ENCODE results near the gene DDRGK1. TPM values are rescaled to one million over a fixed set of nuclear protein-coding genes. Genes with fewer than 3 reads are reported as not detected.

Gene DDRGK1
- total RNA-seq, 1 donor from 2014 or later = 53.1 TPM

DNA sequence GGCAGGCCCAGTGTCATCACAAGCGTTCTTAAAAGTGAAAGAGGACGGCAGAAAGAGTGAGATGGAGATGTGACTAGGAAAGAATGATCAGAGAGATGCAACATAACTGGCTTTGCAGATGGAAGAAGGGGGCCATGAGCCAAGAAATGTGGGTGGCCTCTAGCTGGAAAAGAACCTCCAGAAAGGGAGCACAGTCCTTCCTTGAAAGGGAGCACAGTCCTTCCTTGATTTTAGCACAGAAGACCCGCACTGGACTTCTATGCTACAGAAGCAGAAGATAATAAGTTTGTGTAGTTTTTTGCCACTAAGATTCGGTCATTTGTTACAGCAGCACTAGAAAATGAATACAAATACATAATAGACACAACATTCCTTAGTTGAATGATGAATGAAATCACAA, 24.2 kb downstream of the DDRGK1 start:
- no peak for DNase-seq

- no peak for DNase-seq
Measured at GRCh38 chr20:3177746-3178485, 26.6 kb downstream of the DDRGK1 start.

DNA sequence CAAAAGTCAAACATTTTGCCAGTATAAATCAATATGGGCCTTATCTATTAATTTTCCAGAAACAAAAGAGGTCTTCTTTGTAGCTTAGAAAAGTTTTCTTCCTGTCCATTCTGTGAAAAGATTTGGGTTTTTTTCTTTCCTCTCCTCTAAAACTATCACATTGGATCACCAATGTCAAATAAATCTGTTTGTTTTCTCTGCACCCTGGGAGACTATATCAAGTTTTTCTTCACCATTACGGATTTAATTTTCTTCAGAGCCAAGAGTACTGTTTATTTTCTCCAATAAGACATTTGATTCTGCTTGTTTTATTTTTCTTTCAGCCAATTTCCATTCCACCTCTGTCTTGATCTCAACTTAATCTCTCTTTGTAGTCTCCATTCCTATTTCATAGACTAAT, 29.2 kb downstream of the DDRGK1 start:
- no peak for DNase-seq

DNA sequence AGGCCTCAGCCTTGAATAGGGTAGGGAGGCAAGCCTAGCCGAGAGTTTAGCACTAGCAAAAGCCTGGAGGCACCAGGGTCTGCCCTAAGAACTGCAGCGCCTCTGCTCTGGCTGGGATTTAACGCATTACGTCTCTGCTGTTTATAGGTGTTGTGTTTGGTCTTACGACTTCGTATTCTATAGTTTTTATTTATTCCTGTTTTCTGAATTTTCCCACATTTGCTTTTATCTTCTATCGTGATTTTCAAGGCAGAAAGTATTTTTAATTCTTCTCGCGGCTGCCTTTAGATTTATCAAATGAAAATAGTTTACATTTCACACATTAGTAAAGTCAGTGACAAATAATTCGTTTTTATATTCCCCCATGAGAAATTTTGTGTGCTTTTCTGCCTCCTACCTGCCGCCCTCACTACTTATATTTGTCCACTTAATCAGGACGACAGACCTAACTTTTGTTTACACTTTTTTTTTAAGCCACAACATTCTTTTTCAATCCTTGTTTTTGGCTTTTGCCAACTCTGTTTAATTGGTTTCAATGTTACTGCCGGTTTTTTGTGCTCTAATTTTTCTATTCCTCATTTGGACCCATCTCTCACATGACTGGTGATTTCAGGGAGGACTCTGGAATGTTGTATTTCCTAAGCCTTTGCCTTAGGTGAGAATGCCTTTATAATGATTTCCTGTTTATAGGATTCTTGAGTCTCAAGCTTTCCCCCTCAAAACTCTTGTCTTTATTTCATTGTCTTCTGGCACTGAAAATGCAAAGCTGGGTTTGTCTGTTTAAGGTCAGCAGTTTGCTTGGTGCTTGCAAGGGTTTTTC, 29.8 kb downstream of the DDRGK1 start:
- peak; percentile 35 for DNase-seq

GRCh38 chr20:3173610-3174441, 30.7 kb downstream of the DDRGK1 start:
- DNase-seq = peak; percentile 85

- peak; percentile 61 for DNase-seq
Measured at GRCh38 chr20:3172933-3173609, 31.4 kb downstream of the DDRGK1 start, which contains the start of gene LZTS3. Gene LZTS3, minus strand, starts transcription at chr20:3173549. Its CDS starts 6,386 bp downstream, at chr20:3167163.

DNA sequence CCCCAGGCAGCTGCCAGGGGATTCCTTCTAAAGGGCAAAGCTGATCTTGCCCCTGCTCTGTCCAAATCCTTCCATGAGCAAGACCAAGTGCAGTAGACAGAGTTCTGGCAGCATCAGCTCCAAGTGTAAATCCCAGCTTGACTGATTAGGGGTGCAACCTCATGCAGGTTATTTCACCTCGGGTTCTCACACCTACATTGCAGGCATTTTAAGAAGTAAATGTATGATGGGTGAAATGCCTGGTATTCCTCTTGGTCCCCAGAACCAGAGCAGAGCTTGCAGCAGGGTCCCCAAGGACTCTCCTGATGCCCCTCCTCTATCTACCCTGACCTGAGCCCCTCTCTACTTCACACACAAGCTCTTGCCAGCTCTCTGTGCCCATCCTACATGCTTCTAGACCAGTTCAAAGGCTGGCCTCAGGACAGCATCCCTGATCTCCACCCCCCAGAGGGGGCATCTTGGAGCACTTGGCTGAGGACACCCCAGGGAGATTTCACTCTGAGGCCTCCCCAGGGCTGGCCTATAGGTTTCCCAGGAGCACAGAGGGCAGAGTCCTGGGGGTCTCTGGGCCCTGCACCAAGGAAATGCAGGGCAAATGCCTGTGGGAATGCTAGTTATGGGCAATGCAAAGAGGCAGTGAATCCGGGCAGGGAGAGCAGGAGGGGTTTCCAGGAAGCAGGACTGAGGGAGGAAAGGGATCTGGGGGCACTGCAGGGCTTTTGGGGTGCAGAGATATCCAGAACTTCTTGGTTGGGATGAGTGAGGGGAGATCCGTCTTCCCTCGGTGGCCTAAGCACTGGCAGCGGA, 32.2 kb downstream of the DDRGK1 start:
- no peak for DNase-seq

- no peak for DNase-seq
Measured at GRCh38 chr20:3171391-3172125, 32.9 kb downstream of the DDRGK1 start.

DNA sequence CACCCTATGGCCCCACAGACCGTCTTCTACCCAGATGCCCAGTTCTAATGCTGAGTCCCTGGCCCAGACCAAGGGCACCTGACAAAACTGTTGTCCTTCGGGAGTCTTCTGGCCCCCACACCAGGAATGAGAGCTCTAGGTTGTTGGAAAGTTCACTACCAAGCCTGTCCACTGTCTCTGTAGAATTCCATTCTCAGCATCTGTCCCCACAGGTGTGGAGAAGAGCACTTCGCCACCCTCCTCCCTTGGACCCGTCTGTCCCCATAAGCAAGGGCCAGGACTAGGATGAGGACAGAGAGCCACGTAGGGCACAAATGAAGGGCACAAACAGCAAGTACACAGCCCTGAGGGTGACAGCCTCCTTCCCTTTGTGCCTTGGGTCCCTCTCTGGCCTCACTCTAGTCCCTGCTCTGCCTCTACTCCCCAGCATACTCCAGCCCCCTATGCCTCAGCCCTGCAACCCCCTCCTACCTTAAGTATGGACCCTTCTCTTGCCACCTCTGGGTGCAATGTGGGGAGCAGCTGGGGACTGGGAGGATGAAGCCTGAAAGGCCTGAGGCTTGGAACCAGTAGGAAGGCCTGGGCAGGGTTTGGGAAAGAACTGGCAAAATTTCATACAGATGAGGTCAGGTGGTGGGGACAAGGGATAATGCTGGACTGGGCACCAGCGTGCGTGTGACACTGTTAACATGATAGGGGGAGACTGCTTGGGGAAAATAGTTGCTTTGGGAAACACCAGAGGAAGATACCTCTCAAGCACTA, 35.5 kb downstream of the DDRGK1 start:
- DNase-seq = no peak

GRCh38 chr20:3168079-3168828, 36.2 kb downstream of the DDRGK1 start:
- DNase-seq = no peak

- no peak for DNase-seq
Measured at GRCh38 chr20:3167738-3168078, 36.8 kb downstream of the DDRGK1 start.

DNA sequence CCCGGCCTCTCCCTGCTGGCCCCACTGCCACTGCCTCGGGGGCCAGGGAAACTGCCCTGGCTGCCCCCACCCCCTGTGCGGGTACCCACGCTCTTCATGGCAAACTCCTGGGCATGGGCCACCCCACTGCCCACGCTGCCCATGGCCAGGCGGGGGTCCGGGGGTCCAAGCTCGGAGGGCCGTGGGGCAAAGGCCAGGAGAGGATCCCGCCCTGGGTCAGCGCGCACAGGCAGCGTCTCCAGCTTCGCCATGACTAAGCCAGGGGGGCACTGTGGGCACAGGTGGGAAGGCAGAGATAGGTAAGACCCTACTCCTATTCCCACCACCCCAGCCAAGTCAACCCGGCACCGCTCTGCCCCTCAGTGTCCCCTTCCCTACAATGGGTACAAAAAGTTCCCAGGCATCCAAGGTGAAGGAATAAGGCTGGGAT, 37.6 kb downstream of the DDRGK1 start:
- DNase-seq = no peak

GRCh38 chr20:3166338-3166912, 38.1 kb downstream of the DDRGK1 start:
- DNase-seq = no peak

GRCh38 chr20:3165473-3166337, 38.8 kb downstream of the DDRGK1 start:
- peak; percentile 79 for DNase-seq

GRCh38 chr20:3164763-3165410, 39.6 kb downstream of the DDRGK1 start:
- no peak for DNase-seq

GRCh38 chr20:3164043-3164762, 40.3 kb downstream of the DDRGK1 start:
- DNase-seq = no peak
